GM19372 (cell line): ENCODE results near the gene DACT2.
"Not testable (repeated sequence)": the region's sequence is repeated elsewhere in the genome, so short reads cannot be mapped to it uniquely, and the experiment has no call there.

Experiments
- ATAC-seq: cut with Tn5 transposase; IDR thresholded peaks from one replicate; pipeline ENCODE4 v1.9.1; 2021; ENCODE audit warnings: mild to moderate bottlenecking, low read depth, moderate library complexity; ENCODE audit not compliant: unreplicated experiment

DACT2 gene

DNA sequence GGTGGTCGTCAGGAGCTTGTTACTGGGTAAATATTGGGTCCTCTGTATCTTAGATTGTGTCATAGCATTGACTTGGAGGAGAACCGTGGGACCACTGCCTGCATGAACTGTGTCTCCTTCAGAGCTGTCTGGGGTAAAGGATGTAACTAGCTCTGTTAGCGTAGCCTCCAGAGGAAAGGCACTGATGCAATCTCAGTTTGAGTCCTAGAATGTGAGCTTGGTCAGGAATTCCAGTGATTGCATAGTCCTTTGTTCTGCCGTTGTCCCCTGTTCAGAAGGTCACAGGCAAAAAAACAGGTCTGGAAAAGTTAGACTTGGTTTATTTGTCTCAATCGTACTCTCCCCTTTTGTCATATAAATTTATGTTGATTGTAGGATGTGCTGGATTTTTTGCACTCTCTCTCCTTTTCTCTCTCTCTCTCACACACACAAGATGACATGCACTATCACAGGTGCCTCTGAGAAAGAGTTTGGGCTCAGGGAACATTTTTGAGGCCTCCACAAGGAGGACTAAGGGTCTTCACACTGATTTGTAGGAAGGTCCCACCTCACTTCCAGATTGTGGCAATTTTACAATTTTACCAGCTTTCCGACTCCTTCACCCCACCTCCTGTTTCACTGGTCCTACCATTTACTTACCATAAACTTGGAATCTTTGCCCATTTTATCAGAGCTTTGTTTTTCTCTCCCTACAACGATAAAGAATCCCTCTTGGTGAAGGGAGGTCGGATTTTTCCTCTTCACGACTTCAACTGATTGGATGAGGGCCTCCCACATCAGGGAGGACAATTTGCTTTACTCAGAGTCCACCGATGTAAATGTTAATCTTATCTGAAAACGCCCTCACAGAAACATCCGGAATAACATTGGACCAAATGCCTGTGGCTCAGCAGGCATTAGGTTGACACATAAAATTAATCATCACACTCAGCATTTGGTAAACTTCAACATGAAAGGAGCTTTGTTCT, 7.0 kb upstream of the DACT2 start:
- no peak for ATAC-seq

DNA sequence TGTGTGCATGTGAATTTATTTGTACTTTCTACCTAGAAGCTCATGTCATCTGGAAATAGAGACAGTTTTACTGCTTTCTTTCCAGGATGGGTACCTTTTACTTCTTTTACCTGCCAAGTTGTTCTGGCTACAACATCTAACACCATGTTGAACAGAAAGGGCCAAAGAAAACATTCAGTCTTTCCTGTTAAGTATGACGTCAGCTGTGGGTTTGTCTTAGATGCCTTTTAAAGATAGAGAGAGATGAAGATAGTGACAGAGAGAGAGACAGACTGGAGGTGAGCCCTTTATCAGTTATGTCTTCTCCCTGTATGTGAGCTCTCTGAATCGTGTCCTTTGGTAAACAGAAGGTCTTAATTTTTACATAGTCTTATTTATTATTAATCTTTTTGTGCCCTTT, 3.4 kb upstream of the DACT2 start:
- no peak for ATAC-seq

GRCh38 chr6:168320634-168321033, 1.1 kb upstream of the DACT2 start:
- ATAC-seq: no peak

DNA sequence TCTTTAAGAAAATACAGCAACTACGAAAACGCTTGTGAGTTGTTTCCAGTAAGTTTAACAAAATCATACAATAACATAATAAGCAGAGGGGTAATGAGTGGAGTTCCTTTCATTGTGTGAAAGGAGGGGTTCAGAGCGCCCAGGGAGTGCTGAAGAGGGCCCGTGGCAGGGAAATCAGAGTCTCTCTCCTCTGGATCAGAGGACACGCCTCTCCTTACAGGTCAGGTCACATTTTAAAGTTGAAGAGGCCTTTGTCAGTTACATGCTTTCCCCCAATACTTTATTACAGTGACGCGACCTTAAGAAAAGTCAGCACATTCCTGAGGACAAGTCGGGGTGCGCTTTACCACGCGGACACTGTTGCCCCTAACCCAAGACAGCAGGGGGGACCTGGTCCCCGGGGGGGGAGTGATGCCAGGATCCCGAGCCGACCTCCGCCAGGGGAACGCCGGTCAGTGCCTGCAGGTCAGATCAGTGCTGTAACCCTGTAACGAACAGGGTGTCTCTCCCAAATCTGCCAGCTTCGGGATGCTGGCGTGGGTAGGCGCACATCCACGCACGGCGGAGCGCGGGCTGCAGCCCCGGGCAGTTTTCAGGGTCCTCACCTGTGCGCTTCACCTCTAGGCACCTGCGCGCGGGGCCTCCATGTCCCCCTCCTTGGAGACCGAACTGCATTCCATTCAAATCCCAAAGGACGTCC, 848 bp downstream of the DACT2 start:
- ATAC-seq: no peak

GRCh38 chr6:168318090-168318489, 1.5 kb downstream of the DACT2 start:
- ATAC-seq: no peak

- ATAC-seq: no peak
Observed at GRCh38 chr6:168315596-168315995, 4.0 kb downstream of the DACT2 start.

- no peak for ATAC-seq
Observed at GRCh38 chr6:168314948-168315347, 4.6 kb downstream of the DACT2 start.

- no peak for ATAC-seq
Observed at GRCh38 chr6:168314021-168314420, 5.6 kb downstream of the DACT2 start.

GRCh38 chr6:168313431-168314011, 6.1 kb downstream of the DACT2 start:
- no peak for ATAC-seq

GRCh38 chr6:168312125-168312507, 7.5 kb downstream of the DACT2 start:
- not testable (repeated sequence) for ATAC-seq

GRCh38 chr6:168311410-168312124, 8.0 kb downstream of the DACT2 start:
- no peak for ATAC-seq

GRCh38 chr6:168310945-168311344, 8.6 kb downstream of the DACT2 start:
- no peak for ATAC-seq

DNA sequence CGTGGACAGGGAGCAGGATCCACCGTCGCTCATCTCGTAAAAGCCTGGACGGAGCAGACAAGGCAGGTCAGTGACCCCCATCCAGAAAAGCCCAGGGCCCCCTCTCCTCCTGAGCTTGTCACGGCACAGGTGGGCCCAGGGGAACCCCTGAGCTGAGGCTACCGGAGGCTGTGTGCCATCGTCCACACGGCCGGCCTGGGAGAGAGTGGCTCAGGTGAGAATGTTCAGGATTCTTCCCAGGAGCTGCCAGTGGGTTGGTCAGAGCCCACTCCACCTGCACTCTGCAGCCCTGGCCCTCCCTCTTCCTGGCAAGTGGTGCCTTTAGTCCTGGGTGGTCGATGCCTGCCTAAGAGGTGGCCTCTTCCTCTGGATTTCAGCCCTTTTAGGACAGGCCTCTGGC, 9.2 kb downstream of the DACT2 start:
- ATAC-seq: no peak

- ATAC-seq: no peak
Observed at GRCh38 chr6:168309997-168310396, 9.6 kb downstream of the DACT2 start.

GRCh38 chr6:168309183-168309582, 10.4 kb downstream of the DACT2 start:
- no peak for ATAC-seq

DNA sequence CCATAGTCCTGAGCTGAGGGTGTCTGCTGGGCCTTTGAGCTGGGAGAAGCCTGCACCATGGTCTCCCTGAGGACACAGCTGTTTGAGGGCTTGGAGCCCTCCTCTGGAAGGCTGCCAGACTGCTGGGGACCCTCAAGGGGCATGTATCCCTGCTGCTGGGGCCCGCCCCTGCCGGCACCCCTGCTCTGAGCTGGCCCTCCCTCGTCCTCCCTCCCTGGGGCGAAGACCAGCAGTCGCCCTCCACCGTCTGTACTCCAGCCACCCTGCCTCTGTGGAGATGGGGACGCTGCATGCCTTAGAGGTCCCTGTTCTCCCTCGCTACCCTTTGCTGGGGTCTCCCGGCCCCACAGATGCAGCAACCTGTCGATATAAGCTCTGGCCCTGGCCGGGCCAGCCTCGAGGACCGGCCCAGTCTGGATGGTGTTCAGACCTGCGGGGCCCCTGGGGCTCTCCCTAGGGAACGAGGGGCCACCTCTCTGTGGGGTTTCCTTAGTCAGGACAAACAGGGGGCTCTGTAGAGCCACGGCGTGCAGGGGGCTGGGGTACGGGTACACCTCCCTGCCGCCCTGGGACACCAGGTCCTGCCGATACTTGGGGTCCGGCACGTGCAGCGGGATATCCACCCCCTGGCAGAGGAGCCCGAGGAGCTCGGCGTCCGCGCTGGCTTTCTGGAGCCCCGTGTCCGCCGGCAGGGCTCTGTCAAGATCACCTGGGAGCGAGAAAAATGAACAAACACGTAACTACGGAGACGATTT, 11.0 kb downstream of the DACT2 start:
- ATAC-seq: no peak

DNA sequence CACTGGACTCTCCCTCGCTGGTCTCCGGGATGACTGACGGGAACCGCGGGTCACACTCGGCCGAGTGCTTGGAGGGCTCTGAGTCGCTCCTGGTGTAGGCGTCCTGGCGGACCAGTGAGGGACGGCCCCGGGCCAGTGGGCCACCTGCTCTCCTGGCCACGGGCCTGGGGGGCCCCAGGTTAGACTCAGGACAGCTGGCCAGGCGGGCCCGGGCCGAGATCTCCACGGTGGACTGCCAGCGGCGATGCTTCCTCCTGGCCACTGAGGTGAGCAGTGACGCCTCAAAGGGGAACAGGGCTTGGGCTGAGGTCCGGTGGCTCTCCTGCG, 11.9 kb downstream of the DACT2 start:
- no peak for ATAC-seq

DNA sequence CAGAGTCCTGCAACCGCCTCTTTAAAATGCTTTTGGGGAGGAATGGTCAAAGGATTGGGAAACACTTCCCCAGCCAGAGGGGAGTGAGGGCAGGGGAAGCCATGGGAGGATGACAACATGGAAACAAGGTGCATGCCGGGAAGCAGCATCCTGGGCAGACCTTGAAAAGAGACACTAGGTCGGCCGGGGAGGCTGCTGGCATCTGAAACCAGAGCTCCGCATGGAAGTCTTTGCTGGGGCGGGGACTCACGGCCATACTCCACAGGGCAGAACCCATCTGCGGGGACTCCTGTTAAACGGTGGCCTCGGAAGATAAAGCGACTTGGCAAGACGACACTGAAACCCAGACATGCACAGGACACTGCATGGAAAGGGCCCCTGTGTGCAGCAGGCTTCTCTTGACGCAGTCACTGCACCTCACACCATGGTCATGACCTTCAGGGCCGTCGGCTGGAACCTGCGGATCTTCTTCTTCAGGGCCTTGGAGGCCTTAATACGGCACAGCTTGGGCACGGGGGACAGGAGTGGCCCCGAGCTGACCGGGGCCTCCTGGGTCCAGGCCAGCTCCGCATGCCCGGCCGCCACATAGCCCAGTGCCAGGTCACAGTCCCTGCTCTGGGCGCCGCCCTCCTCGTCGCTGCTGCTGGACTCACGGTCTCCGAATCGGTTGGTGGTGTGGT, 12.4 kb downstream of the DACT2 start:
- ATAC-seq: no peak

GRCh38 chr6:168305863-168306262, 13.7 kb downstream of the DACT2 start:
- no peak for ATAC-seq
